CD14-positive monocyte (primary cell): ENCODE results near the gene MTG2. TPM values are rescaled to one million over a fixed set of nuclear protein-coding genes. Genes with fewer than 3 reads are reported as not detected.

Experiments
- DNase-seq, 3 donors: peaks; one replicate each; pipeline ENCODE4 v3.0.0-alpha.2; 2011 to 2022
- H2AFZ ChIP-seq: 2 replicates; pipeline ENCODE4 v1.6.0; 2012; ENCODE audit warnings: mild to moderate bottlenecking, low read depth, low read length, inconsistent platforms; ENCODE audit not compliant: insufficient read depth, poor library complexity, severe bottlenecking
- H3K27ac ChIP-seq, 2 donors: 1 replicate in 1 of 2; 2 replicates in 1 of 2; pipeline ENCODE4 v1.5.1; 2012 to 2013; ENCODE audit warnings: low read length in 2 of 2, control low read depth in 1 of 2, inconsistent platforms in 1 of 2, low read depth in 1 of 2, mild to moderate bottlenecking in 1 of 2
- H3K27me3 ChIP-seq, 2 donors: one replicate each; pipeline versions ENCODE4 v1.6.0 to v1.6.1; 2011 to 2013; ENCODE audit warnings: low read length in 2 of 2; ENCODE audit not compliant: control insufficient read depth in 2 of 2, insufficient read depth in 2 of 2
- H3K36me3 ChIP-seq, 2 donors: replicated peaks in 1 of 2; 1 replicate in 1 of 2; 2 replicates in 1 of 2; pipeline versions ENCODE4 v1.5.1 to v1.6.1; 2012 to 2013; ENCODE audit warnings: low read length in 2 of 2, control low read depth in 1 of 2, inconsistent platforms in 1 of 2, mild to moderate bottlenecking in 1 of 2; ENCODE audit not compliant: insufficient read depth in 2 of 2, control insufficient read depth in 1 of 2
- H3K4me1 ChIP-seq, 2 donors: 1 replicate in 1 of 2; 2 replicates in 1 of 2; pipeline versions ENCODE4 v1.5.1 to v1.6.1; 2012 to 2013; ENCODE audit warnings: low read length in 2 of 2, control low read depth in 1 of 2, inconsistent platforms in 1 of 2, mild to moderate bottlenecking in 1 of 2, moderate library complexity in 1 of 2; ENCODE audit not compliant: insufficient read depth in 2 of 2, control insufficient read depth in 1 of 2
- H3K4me2 ChIP-seq: replicated peaks from 2 replicates; pipeline ENCODE3; 2012; ENCODE audit warnings: low read length, moderate library complexity, mild to moderate bottlenecking; ENCODE audit not compliant: poor library complexity, severe bottlenecking; ENCODE audit errors: extremely low read depth
- H3K4me3 ChIP-seq, 3 experiments: fragments of 200-600 bp in 1 of 3; sonication (generic) in 1 of 3; replicated peaks in 1 of 3; 1 replicate in 2 of 3; 2 replicates in 1 of 3; pipeline ENCODE4 v1.5.1; 2011 to 2013; ENCODE audit warnings: low read length in 3 of 3, mild to moderate bottlenecking in 3 of 3, control low read depth in 2 of 3, low read depth in 2 of 3, inconsistent platforms in 1 of 3, moderate library complexity in 1 of 3
- H3K79me2 ChIP-seq: 2 replicates; pipeline ENCODE4 v1.6.0; 2012; ENCODE audit warnings: mild to moderate bottlenecking, control low read depth, inconsistent platforms, low read length, moderate library complexity; ENCODE audit not compliant: insufficient read depth
- H3K9ac ChIP-seq: 2 replicates; pipeline ENCODE4 v1.6.0; 2017; ENCODE audit warnings: low read length, mild to moderate bottlenecking; ENCODE audit not compliant: insufficient read depth, poor library complexity, severe bottlenecking
- H3K9me3 ChIP-seq, 2 donors: replicated peaks in 1 of 2; 1 replicate in 1 of 2; 2 replicates in 1 of 2; pipeline versions ENCODE4 v1.5.1 to v1.6.1; 2012 to 2013; ENCODE audit warnings: low read length in 2 of 2, control low read depth in 1 of 2; ENCODE audit not compliant: control insufficient read depth in 1 of 2, insufficient read depth in 1 of 2
- H4K20me1 ChIP-seq: 2 replicates; pipeline ENCODE4 v1.6.0; 2012; ENCODE audit warnings: mild to moderate bottlenecking, low read length, control low read depth, moderate library complexity; ENCODE audit not compliant: insufficient read depth
- H3K27ac Mint-ChIP-seq, 7 donors: one replicate each; pipeline ENCODE4 v1.8.0; 2020; ENCODE audit warnings: mild to moderate bottlenecking in 7 of 7, mixed read lengths in 7 of 7, moderate library complexity in 6 of 7, inconsistent platforms in 2 of 7
- H3K27me3 Mint-ChIP-seq, 3 donors: one replicate each; pipeline ENCODE4 v1.8.0; 2021 to 2022; ENCODE audit warnings: low read depth in 3 of 3, mild to moderate bottlenecking in 3 of 3, mixed read lengths in 3 of 3, moderate library complexity in 3 of 3, inconsistent platforms in 1 of 3
- H3K36me3 Mint-ChIP-seq, 2 donors: one replicate each; pipeline ENCODE4 v1.8.0; 2020; ENCODE audit warnings: mixed read lengths in 2 of 2, inconsistent platforms in 1 of 2, mild to moderate bottlenecking in 1 of 2
- H3K4me1 Mint-ChIP-seq: one replicate; pipeline ENCODE4 v1.8.0; 2020; ENCODE audit warnings: mild to moderate bottlenecking, mixed read lengths
- H3K4me3 Mint-ChIP-seq, 2 donors: one replicate each; pipeline ENCODE4 v1.8.0; 2020; ENCODE audit warnings: mild to moderate bottlenecking in 2 of 2, mixed read lengths in 2 of 2, moderate library complexity in 1 of 2
- H3K9me3 Mint-ChIP-seq, 7 donors: one replicate each; pipeline ENCODE4 v1.8.0; 2020 to 2022; ENCODE audit warnings: mixed read lengths in 7 of 7, mild to moderate bottlenecking in 6 of 7, moderate library complexity in 6 of 7, inconsistent platforms in 2 of 7
- CTCF ChIP-seq: fragments of 200-600 bp; IDR thresholded peaks from one replicate; pipeline ENCODE4 v1.8.0; 2022; ENCODE audit warnings: antibody characterized with exemption, mild to moderate bottlenecking
- WGBS: methylation state at CpG from one replicate; pipeline ENCODE4 v1.1.5; 2013; ENCODE audit warnings: missing lambda C conversion rate; ENCODE audit not compliant: insufficient coverage; 5-methylcytosine and 5-hydroxymethylcytosine counted together
- intact Hi-C, 2 donors: fragments of 100-400 bp; cut with micrococcal nuclease; formaldehyde crosslinking; loops; one replicate each; pipeline versions ENCODE4 v1.15.0 to v1.15.1; 2023
- polyA plus RNA-seq, 3 donors: library from polyadenylated mRNA; depleted of rRNA in 1 of 3; unstranded in 2 of 3; stranded (reverse) in 1 of 3; fragments of 300-500 nt in 2 of 3; fragments of >200 nt in 1 of 3; fragmentation: Illumina TruSeq in 2 of 3; gene quantifications; 1 replicate in 2 of 3; 2 replicates in 1 of 3; pipeline ENCODE4 v1.2.3, GENCODE V29; 2012 to 2021

Gene MTG2
- polyA plus RNA-seq, 3 donors, result 10.8 to 16.1 (median 14.9) TPM

DNA sequence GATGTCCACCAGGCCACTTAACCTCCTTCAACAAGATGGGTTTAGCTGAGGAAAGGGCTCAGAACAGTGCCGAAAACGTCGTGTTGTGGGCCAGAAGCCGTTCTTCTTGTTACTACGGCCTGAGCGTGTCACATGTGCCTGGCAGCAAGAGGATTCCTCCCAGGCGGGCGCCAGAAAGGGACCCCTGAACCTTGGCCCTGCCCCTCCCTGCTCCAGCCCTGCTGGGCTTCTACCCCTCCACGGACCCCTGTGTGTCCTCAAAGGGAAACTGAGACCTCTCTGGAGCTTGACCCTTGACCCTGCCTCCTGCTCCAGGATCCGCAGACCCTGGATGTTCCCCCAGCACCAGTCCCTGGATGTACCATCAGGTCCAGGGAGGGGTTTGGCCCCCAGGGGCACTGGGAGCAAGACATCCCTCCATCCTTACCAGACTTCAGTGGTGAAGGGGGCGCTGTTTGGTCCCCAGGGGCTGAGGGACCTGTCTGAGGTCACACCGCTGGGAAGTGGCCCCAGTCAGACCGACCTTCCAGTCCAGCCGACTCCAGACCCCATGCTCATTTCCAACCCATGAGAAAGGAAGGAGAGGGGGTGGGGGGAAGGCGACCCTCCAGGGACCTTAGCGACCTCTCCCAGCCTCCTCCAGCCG lies 27.1 kb downstream of the MTG2 start:
- no peak overlapping the region for H3K4me2 ChIP-seq
- no peaks in the 10 kb centered on the region for H3K4me1 ChIP-seq
- no peaks in the 10 kb centered on the region for H3K36me3 ChIP-seq
- no peak overlapping the region for H2AFZ ChIP-seq
- no peak overlapping the region for H3K4me3 Mint-ChIP-seq
- peaks cover 5 to 24% (median 9%) of the 10 kb centered on the region in 3 donors for H3K27me3 Mint-ChIP-seq
- H3K79me2 ChIP-seq, result no peaks in the 10 kb centered on the region
- peaks cover 0 to 9% of the 10 kb centered on the region in 2 donors for H3K27me3 ChIP-seq
- H3K4me3 ChIP-seq, result no peak overlapping the region
- H4K20me1 ChIP-seq, result no peaks in the 10 kb centered on the region
- DNase-seq, result no peak
- intact Hi-C loops, result no loop called here
- no peak overlapping the region for H3K27ac ChIP-seq
- H3K9ac ChIP-seq, result no peak overlapping the region
- H3K36me3 Mint-ChIP-seq, result peaks cover 0 to 6% of the 10 kb centered on the region in 2 donors
- WGBS, result 71% methylated on average over 11 of the region's 17 CpGs
- no peaks in the 10 kb centered on the region for H3K9me3 Mint-ChIP-seq
- H3K9me3 ChIP-seq, result no peaks in the 10 kb centered on the region
- no peak for TF ChIP-seq CTCF
- no peak overlapping the region for H3K27ac Mint-ChIP-seq
- no peaks in the 10 kb centered on the region for H3K4me1 Mint-ChIP-seq

DNA sequence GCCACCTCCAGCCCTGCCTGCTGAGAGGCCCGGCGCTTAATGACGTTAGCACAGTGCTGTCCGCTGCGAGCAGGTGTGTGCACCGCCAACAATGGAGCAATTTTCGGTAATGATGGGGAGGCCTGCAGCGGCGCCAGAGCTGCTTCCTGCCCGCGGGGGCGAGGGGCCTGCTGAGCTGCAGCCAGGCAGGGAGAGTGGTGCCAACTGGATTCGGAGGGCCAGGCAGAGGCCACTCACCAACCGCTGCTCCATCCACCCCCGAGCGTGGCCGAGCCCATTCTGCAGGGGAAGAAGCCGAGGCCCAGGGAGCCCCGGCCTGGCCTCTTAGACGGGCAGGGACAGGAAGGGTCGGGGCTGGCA lies 27.6 kb downstream of the MTG2 start:
- H3K36me3 ChIP-seq, result no peaks in the 10 kb centered on the region
- no peak overlapping the region for H3K27ac ChIP-seq
- peaks cover 0 to 6% of the 10 kb centered on the region in 2 donors for H3K36me3 Mint-ChIP-seq
- WGBS, result 74% methylated on average over 21 of the region's 21 CpGs
- H3K27ac Mint-ChIP-seq, result no peak overlapping the region
- TF ChIP-seq CTCF, result no peak
- H2AFZ ChIP-seq, result no peak overlapping the region
- no peaks in the 10 kb centered on the region for H3K4me1 ChIP-seq
- H3K27me3 ChIP-seq, result peaks cover 0 to 9% of the 10 kb centered on the region in 2 donors
- H3K27me3 Mint-ChIP-seq, result peaks cover 5 to 27% (median 9%) of the 10 kb centered on the region in 3 donors
- H3K79me2 ChIP-seq, result no peaks in the 10 kb centered on the region
- H3K4me3 Mint-ChIP-seq, result no peak overlapping the region
- no peak overlapping the region for H3K4me2 ChIP-seq
- no peaks in the 10 kb centered on the region for H4K20me1 ChIP-seq
- H3K9me3 Mint-ChIP-seq, result no peaks in the 10 kb centered on the region
- intact Hi-C loops, result no loop called here
- no peak for DNase-seq
- no peak overlapping the region for H3K9ac ChIP-seq
- no peak overlapping the region for H3K4me3 ChIP-seq
- no peaks in the 10 kb centered on the region for H3K4me1 Mint-ChIP-seq
- no peaks in the 10 kb centered on the region for H3K9me3 ChIP-seq
